Retinal pigment epithelial cell (primary cell): ENCODE measurements around the gene ZDHHC1.
"Not testable (repeated sequence)": the region's sequence is repeated elsewhere in the genome, so short reads cannot be mapped to it uniquely, and the experiment has no call there.

Experiments
- DNase-seq: peaks from one replicate; pipeline ENCODE4 v3.0.0-alpha.2; 2010; ENCODE audit warnings: low read depth
- H3K4me3 ChIP-seq: 2 replicates; pipeline ENCODE4 v1.5.1; 2011; ENCODE audit warnings: mild to moderate bottlenecking, low read length, control low read depth, moderate library complexity
- CTCF ChIP-seq: conservative IDR thresholded peaks from 2 replicates; pipeline ENCODE4 v1.5.1; 2011; ENCODE audit warnings: low read depth, low read length, control low read depth, inconsistent platforms

The ZDHHC1 gene

GRCh38 chr16:67388191-67388590 lies 28.1 kb downstream of the ZDHHC1 start:
- no peak for DNase-seq
- no peak for TF ChIP-seq CTCF
- no peak overlapping the region for H3K4me3 ChIP-seq

GRCh38 chr16:67387479-67388079 lies 28.7 kb downstream of the ZDHHC1 start:
- no peak overlapping the region for H3K4me3 ChIP-seq
- TF ChIP-seq CTCF: no peak
- DNase-seq: no peak

- no peak overlapping the region for H3K4me3 ChIP-seq
- no peak for DNase-seq
- TF ChIP-seq CTCF: no peak
Measured at GRCh38 chr16:67386861-67387455, 29.3 kb downstream of the ZDHHC1 start.

DNA sequence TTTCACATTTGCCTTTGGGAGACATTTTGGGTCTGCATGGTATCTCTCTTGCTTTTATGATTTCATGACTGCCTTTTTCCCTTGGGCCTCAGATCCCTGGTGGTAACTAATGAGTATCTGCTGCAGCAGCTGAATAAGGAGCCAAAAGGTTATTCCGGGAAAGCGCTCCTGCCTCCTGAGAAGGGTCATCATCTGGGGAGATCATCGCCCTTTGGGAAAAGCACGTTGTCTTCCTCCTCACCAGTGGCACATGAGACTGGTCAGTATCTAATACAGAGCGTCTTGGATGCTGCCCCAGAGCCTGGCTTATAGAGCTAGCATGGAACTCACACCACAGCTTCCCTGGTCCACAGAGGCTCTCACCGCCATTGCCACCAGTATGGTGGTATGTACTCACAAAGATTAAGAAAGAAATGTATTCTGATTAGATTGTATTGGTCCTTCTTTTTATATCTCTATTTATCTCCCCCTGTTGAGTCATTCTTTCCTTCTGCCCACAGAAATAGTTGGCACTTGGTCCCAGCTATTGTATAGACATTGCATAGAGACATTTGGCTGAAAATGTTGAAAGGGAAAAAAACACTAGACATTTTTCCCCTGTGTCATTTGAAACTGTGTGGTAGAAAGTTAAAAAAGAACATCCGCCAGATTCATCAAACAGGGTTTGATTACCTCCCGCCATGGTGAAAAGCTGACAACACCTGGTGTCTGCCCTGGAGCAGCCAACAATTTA lies 31.3 kb downstream of the ZDHHC1 start:
- DNase-seq: no peak
- no peak for TF ChIP-seq CTCF

DNA sequence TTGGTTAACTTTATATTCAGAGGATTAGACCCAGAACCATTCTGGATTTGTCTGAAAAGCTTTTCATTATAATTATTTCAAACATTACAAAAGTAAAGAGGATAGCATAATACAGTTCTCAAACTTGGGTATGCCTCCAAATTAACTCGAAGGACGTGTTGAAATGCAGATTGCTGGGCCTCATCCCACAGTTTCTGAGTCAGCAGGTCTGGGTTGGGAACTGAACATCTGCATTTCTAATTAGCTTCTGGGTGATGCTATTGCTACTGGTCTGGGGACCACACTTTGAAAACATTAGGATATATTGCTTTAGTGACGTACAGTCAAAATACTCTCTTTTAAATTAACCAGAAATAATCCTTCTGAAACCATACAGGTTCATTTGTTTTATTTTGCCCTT lies 33.0 kb downstream of the ZDHHC1 start:
- no peak for DNase-seq
- TF ChIP-seq CTCF: no peak
- no peak overlapping the region for H3K4me3 ChIP-seq

More for the DNA sequence above, 31.3 kb downstream of the ZDHHC1 start:
- H3K4me3 ChIP-seq: no peak overlapping the region

DNA sequence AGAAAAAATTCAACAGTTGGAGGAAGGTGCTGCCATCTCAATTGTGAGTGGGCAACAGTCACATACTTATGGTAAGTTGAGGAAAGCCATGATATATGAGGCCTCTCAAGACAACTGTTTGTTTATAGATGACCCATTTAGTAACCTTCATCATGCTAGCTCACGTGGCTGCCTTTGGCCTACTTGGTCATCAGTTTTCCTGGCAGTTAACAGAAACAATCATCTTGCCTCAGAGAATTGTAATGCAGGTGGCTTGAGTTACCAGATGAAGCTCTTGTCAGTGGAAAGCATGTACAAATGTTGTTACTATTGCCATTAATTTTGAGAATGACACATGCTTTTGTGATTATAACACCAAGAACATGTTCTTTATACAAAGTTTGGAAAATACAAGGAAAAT lies 37.6 kb downstream of the ZDHHC1 start:
- no peak overlapping the region for H3K4me3 ChIP-seq
- TF ChIP-seq CTCF: no peak
- no peak for DNase-seq

DNA sequence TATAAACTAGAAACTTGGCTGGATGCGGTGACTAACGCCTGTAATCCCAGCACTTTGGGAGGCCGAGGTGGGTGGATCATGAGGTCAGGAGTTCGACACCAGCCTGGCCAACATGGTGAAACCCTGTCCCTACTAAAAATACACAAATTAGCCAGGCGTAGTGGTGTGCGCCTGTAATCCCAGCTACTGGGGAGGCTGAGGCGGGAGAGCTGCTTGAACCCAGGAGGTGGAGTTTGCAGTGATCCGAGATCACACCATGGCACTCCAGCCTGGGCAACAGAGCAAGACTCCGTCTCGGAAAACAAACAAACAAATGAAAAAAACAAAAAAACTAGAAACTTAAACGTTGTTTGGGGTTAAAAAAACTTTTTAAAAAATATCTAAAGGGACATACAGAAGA lies 40.3 kb downstream of the ZDHHC1 start:
- not testable (repeated sequence) for DNase-seq, H3K4me3 ChIP-seq
